HG03108 (cell line): ENCODE results near the gene TMEM141.
"Not testable (repeated sequence)": the region's sequence is repeated elsewhere in the genome, so short reads cannot be mapped to it uniquely, and the experiment has no call there.

Experiments used
- ATAC-seq: cut with Tn5 transposase; IDR thresholded peaks from one replicate; pipeline ENCODE4 v1.9.1; 2021; ENCODE audit warnings: moderate library complexity; ENCODE audit not compliant: unreplicated experiment

The TMEM141 gene

GRCh38 chr9:136793086-136793946 lies 2.2 kb downstream of the TMEM141 start:
- no peak for ATAC-seq

GRCh38 chr9:136794281-136794999 lies 3.3 kb downstream of the TMEM141 start:
- ATAC-seq: no peak

GRCh38 chr9:136795000-136795348 lies 3.8 kb downstream of the TMEM141 start:
- ATAC-seq: no peak

GRCh38 chr9:136796238-136796774 lies 5.2 kb downstream of the TMEM141 start, which contains the start of gene CCDC183:
TSS of gene CCDC183 (plus strand) at chr9:136796338. CDS start at chr9:136796398, 60 bp downstream.
- ATAC-seq: no peak

GRCh38 chr9:136796775-136797347 lies 5.7 kb downstream of the TMEM141 start:
- ATAC-seq: not testable (repeated sequence)

- no peak for ATAC-seq
Measured at GRCh38 chr9:136798708-136799078, 7.5 kb downstream of the TMEM141 start.

GRCh38 chr9:136799079-136799853 lies 8.1 kb downstream of the TMEM141 start:
- no peak for ATAC-seq

GRCh38 chr9:136799854-136800657 lies 8.9 kb downstream of the TMEM141 start:
- no peak for ATAC-seq

- no peak for ATAC-seq
Measured at GRCh38 chr9:136802321-136802720, 11.2 kb downstream of the TMEM141 start.

GRCh38 chr9:136803009-136803550 lies 11.9 kb downstream of the TMEM141 start:
- ATAC-seq: not testable (repeated sequence)

- no peak for ATAC-seq
Measured at GRCh38 chr9:136803551-136804508, 12.7 kb downstream of the TMEM141 start.

GRCh38 chr9:136804509-136805206 lies 13.5 kb downstream of the TMEM141 start:
- ATAC-seq: no peak

- ATAC-seq: no peak
Measured at GRCh38 chr9:136805207-136805740, 14.1 kb downstream of the TMEM141 start.

GRCh38 chr9:136806067-136806466 lies 14.9 kb downstream of the TMEM141 start:
- ATAC-seq: no peak

- no peak for ATAC-seq
Measured at GRCh38 chr9:136806631-136807201, 15.6 kb downstream of the TMEM141 start.

GRCh38 chr9:136807281-136808074 lies 16.3 kb downstream of the TMEM141 start, which contains the start of gene RABL6:
TSS of gene RABL6 (plus strand) at chr9:136807948. CDS start at chr9:136808197, 249 bp downstream.
- peak; percentile 54 for ATAC-seq
